Fibroblast of lung (primary cell): Measurements from ENCODE around the gene AGAP1.

Experiments
- EZH2 ChIP-seq: IDR thresholded peaks from 2 replicates; pipeline ENCODE4 v1.5.1; 2012; ENCODE audit warnings: low read length, control low read depth, mild to moderate bottlenecking; ENCODE audit errors: missing control alignments
- TF ChIP-seq, protein P1 (sequence below), 2 donors: IDR thresholded peaks in 1 of 2; conservative IDR thresholded peaks in 1 of 2; 1 replicate in 1 of 2; 2 replicates in 1 of 2; pipeline ENCODE4 v1.5.1; 2011 to 2012; ENCODE audit warnings: low read length in 2 of 2, control low read depth in 1 of 2, inconsistent platforms in 1 of 2, low read depth in 1 of 2, mild to moderate bottlenecking in 1 of 2

DNA sequence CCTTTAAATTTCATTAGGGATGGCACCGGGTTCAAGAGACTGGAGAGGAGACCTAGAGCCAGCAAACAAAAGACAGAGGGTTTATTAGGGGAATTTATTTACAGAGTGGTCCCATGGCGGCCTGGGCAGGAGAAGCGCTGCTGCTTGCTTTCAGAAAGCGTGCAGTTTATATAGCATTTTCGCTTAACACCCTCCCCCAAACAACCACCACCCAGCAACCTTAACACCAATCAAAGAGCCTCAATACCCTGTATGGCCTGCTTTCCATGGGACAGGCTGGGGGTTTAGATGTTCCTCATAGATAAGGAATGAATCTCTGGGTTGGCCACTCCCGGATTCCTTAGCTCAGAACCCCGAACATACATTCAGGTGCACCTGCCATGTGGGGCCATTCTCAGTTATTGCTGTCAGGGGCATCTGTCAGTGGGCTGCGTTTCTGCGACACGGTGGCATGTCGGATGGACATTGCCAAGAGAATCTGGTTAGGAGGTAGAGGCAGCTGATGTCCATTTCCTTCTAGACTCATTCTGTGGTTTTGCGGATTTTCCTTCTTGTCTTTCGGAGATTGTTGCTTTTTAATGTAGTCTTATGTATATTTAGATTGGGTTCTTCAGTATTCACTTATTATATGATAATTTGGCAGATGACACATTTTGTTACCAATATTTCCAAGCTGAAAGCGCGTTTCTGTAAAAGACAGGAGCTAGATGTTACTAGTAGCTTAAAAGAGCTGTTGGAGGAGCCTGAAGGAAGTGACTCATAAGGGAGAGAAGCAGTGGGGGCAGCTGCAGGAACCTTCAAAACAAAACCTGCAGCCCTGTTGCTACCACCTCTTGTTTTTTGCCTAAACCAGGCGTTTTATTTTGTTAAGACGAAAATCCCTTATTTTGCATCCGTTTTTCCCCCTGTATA lies 7.2 kb downstream of the AGAP1 start:
- no peak for TF ChIP-seq EZH2
- TF ChIP-seq, protein P1, sequence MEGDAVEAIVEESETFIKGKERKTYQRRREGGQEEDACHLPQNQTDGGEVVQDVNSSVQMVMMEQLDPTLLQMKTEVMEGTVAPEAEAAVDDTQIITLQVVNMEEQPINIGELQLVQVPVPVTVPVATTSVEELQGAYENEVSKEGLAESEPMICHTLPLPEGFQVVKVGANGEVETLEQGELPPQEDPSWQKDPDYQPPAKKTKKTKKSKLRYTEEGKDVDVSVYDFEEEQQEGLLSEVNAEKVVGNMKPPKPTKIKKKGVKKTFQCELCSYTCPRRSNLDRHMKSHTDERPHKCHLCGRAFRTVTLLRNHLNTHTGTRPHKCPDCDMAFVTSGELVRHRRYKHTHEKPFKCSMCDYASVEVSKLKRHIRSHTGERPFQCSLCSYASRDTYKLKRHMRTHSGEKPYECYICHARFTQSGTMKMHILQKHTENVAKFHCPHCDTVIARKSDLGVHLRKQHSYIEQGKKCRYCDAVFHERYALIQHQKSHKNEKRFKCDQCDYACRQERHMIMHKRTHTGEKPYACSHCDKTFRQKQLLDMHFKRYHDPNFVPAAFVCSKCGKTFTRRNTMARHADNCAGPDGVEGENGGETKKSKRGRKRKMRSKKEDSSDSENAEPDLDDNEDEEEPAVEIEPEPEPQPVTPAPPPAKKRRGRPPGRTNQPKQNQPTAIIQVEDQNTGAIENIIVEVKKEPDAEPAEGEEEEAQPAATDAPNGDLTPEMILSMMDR (conservative IDR thresholded peaks at IDR 0.05 in 1 of 2, IDR thresholded peaks at IDR 0.05 in 1 of 2; ENCODE audit: low read depth in 1 of 2, low read length in 2 of 2): no peak
